ENCODE data around the gene KCNC4. TPM values are rescaled to one million over a fixed set of nuclear protein-coding genes. Genes with fewer than 3 reads are reported as not detected.

The KCNC4 gene
- total RNA-seq, 1 donor from 2014 or later, result 5.9 TPM

- no peak for DNase-seq (ENCODE audit: low read depth, low spot score)
- Mint-ChIP-seq H3K27me3 (ENCODE audit: low read depth) (no peaks in the 10 kb centered on the region), H3K27ac (ENCODE audit: unreplicated experiment) (no peak overlapping the region)
Observed at GRCh38 chr1:110240476-110241210, 30.5 kb downstream of the KCNC4 start.

DNA sequence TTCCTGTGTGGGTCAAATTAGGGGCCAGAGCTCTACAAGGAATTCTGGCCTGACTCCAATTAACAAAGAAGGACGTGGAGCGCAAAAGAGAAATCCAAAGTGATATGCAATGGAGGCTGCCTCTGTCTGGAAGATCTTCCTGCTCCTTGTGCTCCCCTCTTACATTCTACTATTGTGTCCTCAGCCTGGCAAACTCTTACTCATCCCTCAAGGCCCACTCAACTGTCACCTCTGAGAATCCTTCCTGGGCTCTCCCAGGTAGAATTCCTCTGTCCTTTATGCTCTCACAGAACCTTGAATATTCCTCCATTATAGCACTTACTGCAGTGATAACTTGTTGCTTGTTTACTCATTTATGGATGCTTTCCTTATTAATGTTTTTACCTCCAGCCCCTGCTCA lies 31.4 kb downstream of the KCNC4 start:
- Mint-ChIP-seq H3K27me3 (ENCODE audit: low read depth) (peaks cover 5% of the 10 kb centered on the region), H3K9me3 (no peaks in the 10 kb centered on the region)

More at GRCh38 chr1:110240476-110241210, 30.5 kb downstream of the KCNC4 start:
- Mint-ChIP-seq H3K4me1 (peaks cover 27% of the 10 kb centered on the region), H3K9me3 (no peaks in the 10 kb centered on the region), H3K36me3 (ENCODE audit: low read depth) (no peaks in the 10 kb centered on the region), H3K4me3 (no peak overlapping the region)
- TF ChIP-seq, protein P1, sequence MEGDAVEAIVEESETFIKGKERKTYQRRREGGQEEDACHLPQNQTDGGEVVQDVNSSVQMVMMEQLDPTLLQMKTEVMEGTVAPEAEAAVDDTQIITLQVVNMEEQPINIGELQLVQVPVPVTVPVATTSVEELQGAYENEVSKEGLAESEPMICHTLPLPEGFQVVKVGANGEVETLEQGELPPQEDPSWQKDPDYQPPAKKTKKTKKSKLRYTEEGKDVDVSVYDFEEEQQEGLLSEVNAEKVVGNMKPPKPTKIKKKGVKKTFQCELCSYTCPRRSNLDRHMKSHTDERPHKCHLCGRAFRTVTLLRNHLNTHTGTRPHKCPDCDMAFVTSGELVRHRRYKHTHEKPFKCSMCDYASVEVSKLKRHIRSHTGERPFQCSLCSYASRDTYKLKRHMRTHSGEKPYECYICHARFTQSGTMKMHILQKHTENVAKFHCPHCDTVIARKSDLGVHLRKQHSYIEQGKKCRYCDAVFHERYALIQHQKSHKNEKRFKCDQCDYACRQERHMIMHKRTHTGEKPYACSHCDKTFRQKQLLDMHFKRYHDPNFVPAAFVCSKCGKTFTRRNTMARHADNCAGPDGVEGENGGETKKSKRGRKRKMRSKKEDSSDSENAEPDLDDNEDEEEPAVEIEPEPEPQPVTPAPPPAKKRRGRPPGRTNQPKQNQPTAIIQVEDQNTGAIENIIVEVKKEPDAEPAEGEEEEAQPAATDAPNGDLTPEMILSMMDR (conservative IDR thresholded peaks at IDR 0.05), result no peak

GRCh38 chr1:110242062-110242461 lies 31.9 kb downstream of the KCNC4 start:
- H3K27me3 Mint-ChIP-seq (ENCODE audit: low read depth), result peaks cover 5% of the 10 kb centered on the region
- TF ChIP-seq, protein P1 (conservative IDR thresholded peaks at IDR 0.05), result no peak
- no peaks in the 10 kb centered on the region for H3K36me3 Mint-ChIP-seq (ENCODE audit: low read depth)
- no peak overlapping the region for H3K27ac Mint-ChIP-seq (ENCODE audit: unreplicated experiment)
- DNase-seq (ENCODE audit: low read depth, low spot score), result no peak
- H3K4me1 Mint-ChIP-seq, result peaks cover 21% of the 10 kb centered on the region
- H3K4me3 Mint-ChIP-seq, result no peak overlapping the region
- no peaks in the 10 kb centered on the region for H3K9me3 Mint-ChIP-seq

More for the DNA sequence above, 31.4 kb downstream of the KCNC4 start:
- no peak overlapping the region for H3K4me3 Mint-ChIP-seq
- TF ChIP-seq, protein P1 (conservative IDR thresholded peaks at IDR 0.05), result no peak
- H3K36me3 Mint-ChIP-seq (ENCODE audit: low read depth), result no peaks in the 10 kb centered on the region
- no peak for DNase-seq (ENCODE audit: low read depth, low spot score)
- no peak overlapping the region for H3K27ac Mint-ChIP-seq (ENCODE audit: unreplicated experiment)
- peaks cover 21% of the 10 kb centered on the region for H3K4me1 Mint-ChIP-seq

GRCh38 chr1:110242731-110243130 lies 32.6 kb downstream of the KCNC4 start:
- Mint-ChIP-seq H3K36me3 (ENCODE audit: low read depth) (no peaks in the 10 kb centered on the region), H3K27ac (ENCODE audit: unreplicated experiment) (no peak overlapping the region), H3K27me3 (ENCODE audit: low read depth) (peaks cover 5% of the 10 kb centered on the region), H3K9me3 (no peaks in the 10 kb centered on the region), H3K4me3 (no peak overlapping the region), H3K4me1 (peaks cover 21% of the 10 kb centered on the region)
- DNase-seq (ENCODE audit: low read depth, low spot score), result no peak
- TF ChIP-seq, protein P1 (conservative IDR thresholded peaks at IDR 0.05), result no peak

DNA sequence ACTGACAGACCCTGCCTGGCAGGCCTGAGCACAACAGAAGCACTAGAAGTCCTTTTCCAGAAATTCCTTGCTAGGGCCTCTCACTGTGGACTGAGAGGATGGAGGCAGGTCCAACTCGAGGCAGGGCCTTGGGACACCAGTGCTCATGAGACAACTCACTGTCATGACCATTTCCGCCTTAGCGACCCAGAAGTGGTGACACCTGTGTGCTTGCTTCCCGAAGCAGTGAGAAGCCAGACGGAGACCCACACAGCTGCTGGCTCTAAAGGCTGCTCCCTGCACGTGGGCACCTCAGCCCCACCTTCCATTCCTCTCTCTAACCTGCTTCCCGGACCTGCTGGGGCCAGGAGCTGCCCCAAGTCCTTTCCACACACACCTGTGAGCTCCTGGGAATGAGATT lies 33.0 kb downstream of the KCNC4 start:
- Mint-ChIP-seq H3K9me3 (no peaks in the 10 kb centered on the region), H3K4me1 (peaks cover 21% of the 10 kb centered on the region), H3K36me3 (ENCODE audit: low read depth) (no peaks in the 10 kb centered on the region), H3K4me3 (no peak overlapping the region), H3K27me3 (ENCODE audit: low read depth) (peaks cover 5% of the 10 kb centered on the region), H3K27ac (ENCODE audit: unreplicated experiment) (no peak overlapping the region)
- TF ChIP-seq, protein P1 (conservative IDR thresholded peaks at IDR 0.05), result no peak
- no peak for DNase-seq (ENCODE audit: low read depth, low spot score)

Measured in neural crest cell (in vitro differentiated cells).